HG03045 (cell line): ENCODE results near the gene KMT2D.

Experiments
- ATAC-seq: cut with Tn5 transposase; IDR thresholded peaks from one replicate; pipeline ENCODE4 v1.9.1; 2021; ENCODE audit warnings: mild to moderate bottlenecking, moderate library complexity; ENCODE audit not compliant: unreplicated experiment

Gene KMT2D

DNA sequence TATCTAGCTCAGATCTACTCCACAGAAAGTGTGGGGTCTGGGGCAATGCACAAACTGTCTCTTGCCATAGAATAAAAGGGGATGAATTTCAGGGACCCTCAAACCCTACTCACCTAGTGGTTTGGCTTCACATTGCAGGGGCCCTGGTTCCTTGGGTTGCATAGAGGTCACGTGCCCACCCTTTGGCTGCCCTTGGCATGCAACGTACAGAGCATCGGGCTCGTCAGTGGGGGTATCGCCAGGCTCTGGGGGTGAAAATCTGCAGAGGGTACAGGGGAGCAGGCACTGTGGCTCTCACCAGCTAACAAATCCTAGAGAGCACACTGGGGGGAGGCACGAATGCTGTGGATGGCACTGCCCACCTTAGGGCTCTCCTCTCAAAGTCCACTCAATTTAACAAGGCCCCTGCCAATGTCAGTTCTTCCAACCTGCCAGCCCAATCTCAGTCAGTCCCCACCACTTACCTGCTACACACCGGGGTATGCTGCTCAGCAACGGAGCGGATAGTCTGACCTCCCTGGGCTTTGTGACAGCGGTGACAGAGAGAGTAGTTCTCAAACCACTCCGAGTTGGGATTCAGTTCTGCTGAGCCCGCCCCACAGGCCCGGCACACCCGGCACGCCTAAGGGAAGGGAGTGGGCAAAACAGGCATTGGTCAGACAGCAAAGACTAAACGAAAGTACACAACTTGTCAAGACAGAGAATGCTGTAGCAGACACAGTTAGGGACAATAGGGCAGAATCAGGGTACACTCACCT, 8.0 kb downstream of the KMT2D start:
- ATAC-seq = no peak

DNA sequence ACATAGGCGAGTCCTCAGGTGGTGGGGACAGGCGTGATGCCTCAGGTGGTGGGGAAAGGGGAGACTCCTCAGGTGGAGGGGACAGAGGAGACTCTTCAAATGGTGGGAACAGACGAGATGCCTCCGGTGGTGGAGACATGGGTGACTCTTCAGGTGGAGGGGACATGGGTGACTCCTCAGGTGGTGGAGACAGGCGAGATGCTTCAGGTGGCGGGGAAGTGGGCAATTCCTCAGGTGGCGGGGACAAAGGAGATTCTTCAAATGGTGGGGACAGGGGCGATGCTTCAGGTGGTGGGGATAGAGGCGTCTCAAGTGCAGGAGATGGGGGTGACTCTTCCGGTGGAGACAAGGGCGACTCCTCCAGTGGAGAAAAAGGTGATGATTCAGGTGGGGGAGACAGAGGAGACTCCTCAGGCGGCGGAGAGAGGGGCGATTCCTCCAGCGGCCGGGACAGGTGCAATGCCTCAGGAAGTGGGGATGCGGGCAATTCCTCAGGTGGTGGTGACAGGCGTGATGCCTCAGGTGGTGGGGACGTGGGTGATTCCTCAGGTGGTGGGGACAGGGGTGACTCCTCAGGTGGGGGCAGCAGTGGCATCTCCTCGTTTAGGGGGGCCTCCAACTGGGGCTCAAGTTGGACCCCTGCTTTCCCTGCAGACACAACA, 8.7 kb downstream of the KMT2D start:
- ATAC-seq = no peak

DNA sequence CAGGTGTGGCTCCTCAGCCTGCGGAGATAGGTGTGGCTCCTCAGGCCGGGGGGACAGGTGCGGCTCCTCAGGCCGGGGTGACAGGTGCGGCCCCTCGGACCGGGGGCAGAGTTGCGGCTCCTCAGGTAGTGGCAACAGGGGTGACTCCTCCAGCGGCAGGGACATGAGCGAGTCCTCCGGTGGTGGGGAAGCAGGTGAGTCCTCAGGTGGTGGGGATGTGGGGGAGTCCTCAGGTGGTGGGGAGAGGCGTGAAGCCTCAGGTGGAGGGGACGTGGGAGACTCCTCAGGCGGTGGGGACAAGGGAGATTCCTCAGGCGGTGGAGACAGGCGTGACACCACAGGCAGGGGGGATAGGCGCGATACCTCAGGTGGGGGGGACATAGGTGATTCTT, 9.2 kb downstream of the KMT2D start:
- no peak for ATAC-seq

GRCh38 chr12:49050507-49051372, 9.9 kb downstream of the KMT2D start:
- no peak for ATAC-seq

DNA sequence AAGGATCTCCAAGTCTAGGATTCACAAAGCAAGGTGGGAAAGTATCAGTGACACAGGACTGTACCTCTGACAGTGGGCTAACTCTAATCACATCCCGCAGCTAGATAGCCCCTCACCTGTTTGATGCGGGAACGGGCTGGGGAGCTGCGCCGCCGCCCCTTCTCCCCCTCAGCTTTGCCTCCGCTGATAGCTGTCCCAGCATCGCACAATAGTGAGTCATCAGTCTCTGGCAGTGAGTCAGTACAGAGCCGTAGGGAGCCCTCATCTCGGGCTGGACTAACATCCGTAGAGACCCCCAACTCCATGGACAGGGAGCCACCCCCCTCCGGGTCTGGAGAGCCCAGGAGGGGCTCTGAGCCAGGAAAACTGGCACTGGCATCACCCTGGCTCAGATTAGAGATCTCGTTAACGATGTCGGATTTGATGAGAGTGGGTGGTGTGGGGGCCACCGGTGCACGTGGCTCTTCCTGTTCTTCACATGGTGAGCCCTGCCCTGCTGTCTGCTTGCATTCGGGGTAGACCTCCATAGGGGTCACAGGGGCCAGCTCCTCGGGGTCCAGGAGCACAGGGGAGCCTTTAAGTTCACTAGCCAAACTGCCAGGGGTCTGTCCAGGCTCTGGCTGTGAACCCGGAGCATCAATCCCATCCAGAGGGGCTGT, 10.9 kb downstream of the KMT2D start:
- no peak for ATAC-seq

DNA sequence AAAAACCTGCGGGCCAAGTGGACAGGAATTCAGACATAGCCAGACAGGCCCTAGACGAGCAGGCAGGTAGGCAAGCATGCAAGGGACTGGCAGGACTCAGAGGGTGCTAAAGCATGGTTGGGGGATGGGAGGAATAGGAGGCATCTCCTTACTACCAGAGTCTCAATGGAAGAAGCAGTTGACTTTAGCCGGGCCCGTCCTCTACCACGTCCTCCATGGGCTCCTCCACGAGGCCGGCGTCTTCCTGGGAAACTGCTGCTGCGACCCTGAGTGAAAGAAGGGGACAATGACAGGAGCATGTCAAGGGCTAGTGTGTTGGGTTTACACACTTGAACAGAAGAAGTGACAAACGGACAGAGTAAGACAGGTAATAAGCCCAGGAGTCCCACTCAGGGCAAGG, 11.6 kb downstream of the KMT2D start:
- ATAC-seq = no peak

DNA sequence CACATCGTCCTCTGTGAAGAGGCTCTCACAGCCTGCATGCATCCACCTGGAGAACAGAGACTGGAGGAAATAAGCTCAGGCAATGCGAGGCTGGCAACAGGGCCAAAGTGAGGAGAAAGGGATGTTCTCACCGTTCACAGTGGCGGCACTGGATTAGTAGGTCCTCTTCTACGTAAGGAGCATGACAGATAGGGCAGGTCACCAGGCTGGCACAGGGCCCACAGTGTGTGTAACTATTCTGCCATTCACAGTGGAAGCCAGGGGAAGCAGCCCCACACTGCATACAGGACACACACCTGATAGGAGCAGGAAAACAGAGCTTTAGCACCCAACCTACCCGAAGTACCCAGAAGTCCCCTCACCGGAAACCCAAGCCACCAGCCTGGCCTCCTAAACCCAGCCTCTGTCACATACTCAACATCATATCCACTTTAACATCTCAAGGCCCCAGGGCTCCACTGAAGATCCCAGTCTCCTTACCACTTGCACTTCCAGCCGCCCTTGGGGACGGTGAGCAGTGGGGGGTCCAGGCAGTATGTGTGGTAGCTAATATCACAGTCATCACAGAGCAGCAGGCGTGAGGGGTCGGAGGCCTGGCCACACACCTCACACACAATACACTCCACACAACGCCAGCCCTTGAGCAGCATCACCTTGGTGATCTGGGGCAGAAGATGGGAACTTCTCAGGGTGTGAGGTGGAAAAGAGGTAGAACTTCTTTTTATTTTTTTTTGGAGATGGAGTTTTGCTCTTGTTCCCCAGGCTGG, 14.3 kb downstream of the KMT2D start:
- ATAC-seq = no peak

DNA sequence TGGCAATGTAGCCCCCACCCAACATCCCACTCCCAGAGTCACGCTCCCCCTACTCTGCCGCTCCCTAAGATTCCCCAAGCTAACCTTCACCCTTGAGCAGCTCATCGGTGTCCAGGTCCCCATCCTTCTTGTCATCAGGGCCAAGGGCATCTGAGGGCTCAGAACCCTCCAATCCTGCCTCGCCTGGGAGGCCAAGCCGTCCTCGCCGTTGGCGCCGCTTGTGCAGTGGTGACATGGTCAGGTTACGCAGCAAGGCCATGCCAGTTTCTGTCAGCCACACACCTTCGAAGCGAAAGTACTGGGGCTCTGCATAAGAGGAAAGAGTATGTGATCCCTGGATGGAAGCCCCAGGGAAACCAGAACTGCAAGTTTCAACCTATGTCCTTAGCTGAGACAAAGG, 15.9 kb downstream of the KMT2D start:
- no peak for ATAC-seq

DNA sequence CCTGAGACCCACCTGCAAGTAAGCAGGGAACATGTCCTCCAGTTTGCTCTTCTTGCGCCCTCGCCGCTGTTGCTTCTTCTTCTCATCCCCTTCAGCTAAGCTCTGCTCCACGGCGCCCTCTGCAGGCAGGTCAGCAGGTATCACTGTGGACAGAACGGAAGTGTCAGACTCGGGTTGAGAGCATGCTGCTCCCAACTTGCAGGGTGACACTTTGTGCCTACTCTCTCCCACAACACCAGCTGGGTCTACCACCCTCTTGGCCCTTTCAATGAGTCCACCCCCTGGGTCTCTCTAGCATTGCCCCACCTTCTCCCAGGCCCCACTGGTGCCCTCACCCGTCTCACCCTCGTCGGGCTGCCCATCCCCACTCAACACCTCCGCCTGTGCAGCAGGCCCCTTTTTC, 16.7 kb downstream of the KMT2D start:
- no peak for ATAC-seq

- no peak for ATAC-seq
Observed at GRCh38 chr12:49043241-49043640, 17.4 kb downstream of the KMT2D start.

GRCh38 chr12:49041881-49042484, 18.6 kb downstream of the KMT2D start:
- no peak for ATAC-seq

DNA sequence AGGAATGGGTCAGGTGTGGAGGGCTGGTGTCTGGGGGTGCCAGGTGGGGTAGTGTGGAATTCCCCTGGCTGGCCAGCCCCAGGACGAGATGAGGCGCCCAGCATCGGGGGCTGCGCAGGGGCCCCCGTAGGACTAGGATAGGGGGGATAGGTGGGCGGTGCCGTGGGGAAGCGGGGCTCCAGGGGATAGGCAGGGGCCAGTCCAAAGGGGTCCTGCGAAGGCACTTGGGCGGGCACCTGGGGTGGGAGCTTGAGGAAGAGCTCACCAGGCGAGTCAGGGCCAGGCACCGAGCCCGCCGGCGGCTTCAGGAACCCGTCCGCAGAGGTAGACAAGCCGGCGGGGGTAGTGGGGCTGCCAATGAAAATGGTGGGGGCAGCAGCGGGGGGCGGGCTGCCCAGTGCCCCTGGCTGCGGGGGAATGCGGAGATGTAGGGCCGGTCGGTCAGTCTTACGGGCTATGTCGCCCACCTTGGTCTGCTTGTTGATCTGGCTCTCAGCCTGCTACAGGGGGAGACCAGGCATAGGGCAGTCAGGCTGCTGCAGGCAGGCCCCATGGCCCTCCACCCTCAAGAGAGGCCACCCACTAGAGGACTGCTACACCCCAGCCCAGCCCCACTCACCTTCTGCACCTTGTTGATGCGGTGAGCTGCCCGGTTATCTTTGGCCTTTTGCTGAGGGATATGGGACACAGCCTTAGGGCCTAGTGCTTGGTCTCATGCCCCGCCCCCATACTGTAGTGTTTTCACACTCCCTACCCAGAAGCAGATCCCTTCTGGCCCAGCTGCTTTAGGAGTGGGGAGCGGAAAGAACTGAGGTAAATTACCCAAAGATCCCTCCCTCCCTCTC, 19.3 kb downstream of the KMT2D start:
- no peak for ATAC-seq

- ATAC-seq = no peak
Observed at GRCh38 chr12:49040364-49040855, 20.2 kb downstream of the KMT2D start.

DNA sequence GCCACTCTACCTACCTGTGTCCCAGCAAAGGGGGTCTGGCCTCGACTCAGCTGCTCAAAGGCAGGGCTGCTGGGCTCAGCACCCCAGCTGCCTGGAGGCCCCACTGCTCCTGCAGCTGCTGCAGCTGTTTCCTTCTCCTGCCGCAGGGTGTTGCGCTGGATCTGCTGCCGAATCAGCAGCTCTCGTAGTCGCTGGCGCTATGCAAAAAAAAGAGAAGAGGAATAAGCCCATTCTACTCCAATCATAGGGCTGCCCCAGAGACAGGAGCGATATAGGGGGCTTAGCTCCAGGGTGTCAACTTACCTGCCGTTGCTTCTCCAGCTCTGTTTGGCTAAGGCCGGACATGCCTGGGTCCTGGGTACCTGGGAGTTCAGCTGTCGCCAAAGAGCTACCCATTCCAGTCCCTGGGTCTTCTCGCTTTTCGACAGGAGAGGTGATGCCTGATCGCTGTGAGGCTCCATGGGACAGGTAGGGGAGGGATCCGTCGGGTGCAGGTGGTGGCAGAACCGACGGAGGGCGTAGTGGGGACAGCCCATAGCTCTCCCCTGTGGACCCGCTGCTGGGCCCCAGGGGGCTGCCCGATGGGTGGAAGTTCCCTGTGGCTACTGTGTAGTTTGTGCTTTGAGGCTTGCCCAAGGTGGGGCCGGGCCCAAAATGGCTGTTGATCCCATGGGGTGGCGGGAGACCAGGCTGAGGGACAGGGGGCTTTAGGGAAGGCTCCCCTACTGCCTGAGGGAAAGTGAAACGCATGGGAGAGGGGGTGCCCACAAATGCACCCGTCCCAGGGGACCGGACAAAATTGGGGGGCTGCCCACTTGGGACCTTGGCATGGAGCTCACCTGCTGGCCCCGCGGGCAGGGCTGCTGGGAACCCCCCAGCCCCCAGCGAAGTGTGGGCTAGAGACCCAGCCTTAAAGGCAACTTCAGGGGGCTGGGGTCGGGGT, 20.9 kb downstream of the KMT2D start:
- ATAC-seq = no peak

GRCh38 chr12:49038291-49038955, 22.2 kb downstream of the KMT2D start:
- no peak for ATAC-seq

- ATAC-seq = no peak
Observed at GRCh38 chr12:49037947-49038237, 22.7 kb downstream of the KMT2D start.

GRCh38 chr12:49037111-49037946, 23.3 kb downstream of the KMT2D start:
- ATAC-seq = no peak
